Activated CD8-positive, alpha-beta T cell treated with anti-CD3 and anti-CD28 coated beads for 36 hours (primary cell): ENCODE measurements around the gene CD3G. TPM values are rescaled to one million over a fixed set of nuclear protein-coding genes. Genes with fewer than 3 reads are reported as not detected.
"Not testable (repeated sequence)": the region's sequence is repeated elsewhere in the genome, so short reads cannot be mapped to it uniquely, and the experiment has no call there.

Experiments
- ATAC-seq: fragments of 200-7000 bp; cut with Tn5 transposase; one replicate; pipeline ENCODE4 v1.10.0; 2021; ENCODE audit warnings: mild to moderate bottlenecking, moderate library complexity
- CTCF ChIA-PET: fragments of 350-600 bp; sonication (Branson Sonifier 250); formaldehyde crosslinking; loops from one replicate; lab custom pipeline; 2021; ENCODE audit warnings: antibody characterized with exemption; lab: Charles Lee
- POLR2A ChIA-PET: fragments of 350-600 bp; sonication (Branson Sonifier 250); formaldehyde crosslinking; loops from one replicate; lab custom pipeline; 2021; ENCODE audit warnings: antibody characterized with exemption; lab: Charles Lee
- DNase-seq: peaks from one replicate; pipeline ENCODE4 v3.0.0-alpha.2; 2020
- H3K27ac Mint-ChIP-seq: one replicate; pipeline ENCODE4 v1.8.0; 2021; ENCODE audit warnings: mild to moderate bottlenecking, mixed read lengths
- H3K27me3 Mint-ChIP-seq: one replicate; pipeline ENCODE4 v1.8.0; 2021; ENCODE audit warnings: mixed read lengths
- H3K36me3 Mint-ChIP-seq: one replicate; pipeline ENCODE4 v1.8.0; 2021; ENCODE audit warnings: low read depth, mixed read lengths
- H3K4me1 Mint-ChIP-seq: one replicate; pipeline ENCODE4 v1.8.0; 2021; ENCODE audit warnings: low read depth, mixed read lengths
- H3K4me3 Mint-ChIP-seq: one replicate; pipeline ENCODE4 v1.8.0; 2021; ENCODE audit warnings: mild to moderate bottlenecking, moderate library complexity, mixed read lengths
- H3K9me3 Mint-ChIP-seq: one replicate; pipeline ENCODE4 v1.8.0; 2021; ENCODE audit warnings: mixed read lengths
- intact Hi-C: fragments of 100-400 bp; cut with micrococcal nuclease; formaldehyde crosslinking; loops from one replicate; pipeline ENCODE4 v1.10.0; 2022
- total RNA-seq, 2 experiments: library from RNA; stranded (reverse); gene quantifications; one replicate each; pipeline ENCODE4 v1.2.3, GENCODE V29; 2021
- TF ChIP-seq, protein P1 (sequence below): fragments of 200-600 bp; IDR thresholded peaks from one replicate; pipeline ENCODE4 v1.8.0; 2022; ENCODE audit warnings: antibody characterized with exemption, mild to moderate bottlenecking

Gene CD3G
- total RNA-seq, 2 experiments from 2014 or later, result 116 to 118 TPM

DNA sequence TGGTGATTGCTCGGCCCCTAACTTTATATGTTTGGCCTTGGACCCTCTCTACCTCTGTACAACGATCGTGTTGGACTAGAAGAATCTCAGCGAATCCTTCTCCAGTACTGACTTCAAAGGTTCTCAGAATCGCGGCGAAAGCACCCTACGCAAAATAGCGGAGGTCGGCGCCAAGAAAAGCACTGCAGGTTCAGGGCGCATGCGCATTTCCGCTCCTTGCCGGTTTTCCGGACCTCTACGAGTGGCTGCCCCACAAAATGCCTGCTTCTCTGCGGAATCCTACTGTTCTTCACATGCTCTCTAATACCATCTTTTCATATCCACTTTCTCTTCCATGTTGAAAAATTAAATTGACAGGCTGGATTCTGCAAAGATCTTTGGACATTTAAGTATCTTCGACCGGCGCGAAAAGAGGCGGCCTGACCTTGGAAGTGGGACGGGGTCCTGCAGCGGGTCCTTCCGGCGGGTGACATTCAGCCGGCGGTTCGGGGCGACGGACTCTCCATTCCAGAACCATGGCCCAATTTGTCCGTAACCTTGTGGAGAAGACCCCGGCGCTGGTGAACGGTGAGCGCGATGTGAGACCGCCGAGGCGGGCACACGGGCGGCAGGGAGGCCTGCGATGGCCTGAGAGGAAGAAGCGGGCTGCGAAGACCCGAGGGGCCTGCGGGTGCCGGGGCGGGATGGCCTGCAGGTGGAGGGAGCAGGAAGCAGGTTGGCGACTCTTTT, 57.2 kb downstream of the CD3G start, which contains the start of gene ATP5MG:
Gene ATP5MG, plus strand, starts transcription at position 456 of the 729 bp plus-strand sequence. Its CDS starts 60 bp downstream, at position 516.
- peaks cover 42% of the 10 kb centered on the region for H3K36me3 Mint-ChIP-seq
- DNase-seq (peak; percentile 96), ATAC-seq (peak; percentile 70)
- H3K4me1 Mint-ChIP-seq, result peaks cover 54% of the 10 kb centered on the region
- no peaks in the 10 kb centered on the region for H3K9me3 Mint-ChIP-seq
- H3K4me3 Mint-ChIP-seq, result peak within 1 kb of the TSS; percentile 86
- H3K27me3 Mint-ChIP-seq, result no peaks in the 10 kb centered on the region
- H3K27ac Mint-ChIP-seq, result peak within 1 kb of the TSS; percentile 99
- POLR2A ChIA-PET, result interaction anchor here (0.5 to 4.3 kb wide), 12 partner anchors 10 to 171 kb away, joined by 3 to 32 read pairs (median 5); partner anchors contain the start of genes ARCN1, KMT2A and UBE4A
- TF ChIP-seq, protein P1, sequence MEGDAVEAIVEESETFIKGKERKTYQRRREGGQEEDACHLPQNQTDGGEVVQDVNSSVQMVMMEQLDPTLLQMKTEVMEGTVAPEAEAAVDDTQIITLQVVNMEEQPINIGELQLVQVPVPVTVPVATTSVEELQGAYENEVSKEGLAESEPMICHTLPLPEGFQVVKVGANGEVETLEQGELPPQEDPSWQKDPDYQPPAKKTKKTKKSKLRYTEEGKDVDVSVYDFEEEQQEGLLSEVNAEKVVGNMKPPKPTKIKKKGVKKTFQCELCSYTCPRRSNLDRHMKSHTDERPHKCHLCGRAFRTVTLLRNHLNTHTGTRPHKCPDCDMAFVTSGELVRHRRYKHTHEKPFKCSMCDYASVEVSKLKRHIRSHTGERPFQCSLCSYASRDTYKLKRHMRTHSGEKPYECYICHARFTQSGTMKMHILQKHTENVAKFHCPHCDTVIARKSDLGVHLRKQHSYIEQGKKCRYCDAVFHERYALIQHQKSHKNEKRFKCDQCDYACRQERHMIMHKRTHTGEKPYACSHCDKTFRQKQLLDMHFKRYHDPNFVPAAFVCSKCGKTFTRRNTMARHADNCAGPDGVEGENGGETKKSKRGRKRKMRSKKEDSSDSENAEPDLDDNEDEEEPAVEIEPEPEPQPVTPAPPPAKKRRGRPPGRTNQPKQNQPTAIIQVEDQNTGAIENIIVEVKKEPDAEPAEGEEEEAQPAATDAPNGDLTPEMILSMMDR, result no peak
- CTCF ChIA-PET, result interaction anchor here (0.8 to 2.4 kb wide), 4 partner anchors 28 to 97 kb away, joined by 3 to 10 read pairs (median 4); partner anchors contain the start of gene CD3E
- intact Hi-C loops, result loop anchor here (5.0 kb wide), 1 partner anchor 36 kb away; the partner anchor contains the start of gene KMT2A

GRCh38 chr11:118401880-118402590, 57.9 kb downstream of the CD3G start:
- no peaks in the 10 kb centered on the region for H3K27me3 Mint-ChIP-seq
- DNase-seq (no peak), ATAC-seq (peak; percentile 5)
- no peaks in the 10 kb centered on the region for H3K9me3 Mint-ChIP-seq
- peak overlapping the region; percentile 99 for H3K27ac Mint-ChIP-seq
- H3K4me1 Mint-ChIP-seq, result peaks cover 56% of the 10 kb centered on the region
- intact Hi-C loops, result loop anchor here (5.0 kb wide), 1 partner anchor 35 kb away; the partner anchor contains the start of gene KMT2A
- peaks cover 44% of the 10 kb centered on the region for H3K36me3 Mint-ChIP-seq
- CTCF ChIA-PET, result interaction anchor here (0.8 to 2.4 kb wide), 5 partner anchors 27 to 98 kb away, joined by 3 to 10 read pairs (median 4); partner anchors contain the start of gene CD3E
- POLR2A ChIA-PET, result interaction anchor here (0.7 to 1.4 kb wide), 6 partner anchors 11 to 170 kb away, joined by 3 to 11 read pairs (median 4); partner anchors contain the start of genes ARCN1 and KMT2A
- TF ChIP-seq, protein P1, result no peak
- peak overlapping the region; percentile 86 for H3K4me3 Mint-ChIP-seq

GRCh38 chr11:118402594-118402993, 58.5 kb downstream of the CD3G start:
- CTCF ChIA-PET, result interaction anchor here (0.9 to 2.4 kb wide), 5 partner anchors 26 to 98 kb away, joined by 3 to 10 read pairs (median 4); partner anchors contain the start of genes CD3D and CD3E
- H3K4me1 Mint-ChIP-seq, result peaks cover 55% of the 10 kb centered on the region
- H3K4me3 Mint-ChIP-seq, result peak overlapping the region; percentile 86
- peaks cover 44% of the 10 kb centered on the region for H3K36me3 Mint-ChIP-seq
- not testable (repeated sequence) for H3K27me3 Mint-ChIP-seq, ATAC-seq, DNase-seq, H3K9me3 Mint-ChIP-seq
- POLR2A ChIA-PET, result interaction anchor here (0.6 to 1.4 kb wide), 5 partner anchors 10 to 513 kb away, joined by 3 to 11 read pairs (median 4); partner anchors contain the start of gene KMT2A
- H3K27ac Mint-ChIP-seq, result peak overlapping the region; percentile 34
- intact Hi-C loops, result loop anchor here (5.0 kb wide), 1 partner anchor 35 kb away; the partner anchor contains the start of gene KMT2A

Other genes with a start within 250 kb of the CD3G start
- gene SCN4B, start 191.5 kb upstream of the CD3G start, total RNA-seq, result 1 to 10 TPM in 1 of 2 experiments, under 1 TPM in 1; 0.72 to 1.1 TPM
- not detected for gene SCN2B, start 167.7 kb upstream of the CD3G start, total RNA-seq
- 100 to 1,000 TPM; 236 to 251 TPM for gene JAML, start 119.3 kb upstream of the CD3G start, total RNA-seq
- 10 to 100 TPM; 51.1 to 51.7 TPM for gene MPZL3, start 92.0 kb upstream of the CD3G start, total RNA-seq
- 10 to 100 TPM; 26.2 to 31.0 TPM for gene MPZL2, start 80.0 kb upstream of the CD3G start, total RNA-seq
- 100 to 1,000 TPM; 372 to 387 TPM for gene CD3E, start 39.6 kb upstream of the CD3G start, total RNA-seq
- 100 to 1,000 TPM; 316 to 325 TPM for gene CD3D, start 1.6 kb upstream of the CD3G start, total RNA-seq
- 10 to 100 TPM; 40.2 to 40.5 TPM for gene UBE4A, start 15.3 kb downstream of the CD3G start, total RNA-seq
- 100 to 1,000 TPM; 237 to 249 TPM for gene ATP5MG, start 57.3 kb downstream of the CD3G start, total RNA-seq
- 10 to 100 TPM; 68.8 to 75.0 TPM for gene KMT2A, start 92.1 kb downstream of the CD3G start, total RNA-seq
- gene TTC36, start 183.1 kb downstream of the CD3G start, total RNA-seq, result under 1 TPM; 0.36 to 0.43 TPM
- gene TMEM25, start 186.8 kb downstream of the CD3G start, total RNA-seq, result 10 to 100 TPM in 1 of 2 experiments, 1 to 10 TPM in 1; 9.8 to 15.0 TPM
- gene IFT46, start 221.6 kb downstream of the CD3G start, total RNA-seq, result 10 to 100 TPM; 14.9 to 16.0 TPM
- gene ARCN1, start 228.1 kb downstream of the CD3G start, total RNA-seq, result 100 to 1,000 TPM; 134 to 135 TPM